Neuronal stem cell (in vitro differentiated cells): ENCODE data around the gene ANXA4.
A peak's percentile ranks its signal among the peaks of the same experiment; 100 is the strongest.
"Not testable (repeated sequence)": the region's sequence is repeated elsewhere in the genome, so short reads cannot be mapped to it uniquely, and the experiment has no call there.

Experiments used
- DNase-seq: peaks from one replicate; pipeline ENCODE4 v3.0.0-alpha.2; 2013; ENCODE audit warnings: low spot score
- H2AFZ ChIP-seq: one replicate; pipeline ENCODE4 v1.6.1; 2013; ENCODE audit warnings: mild to moderate bottlenecking, low read length, inconsistent platforms
- H2AK5ac ChIP-seq: 2 replicates; pipeline ENCODE4 v1.6.1; 2013; ENCODE audit warnings: low read depth, mild to moderate bottlenecking, inconsistent platforms, low read length, moderate library complexity, mixed read lengths
- H2BK120ac ChIP-seq: 2 replicates; pipeline ENCODE4 v1.6.1; 2013; ENCODE audit warnings: low read depth, mild to moderate bottlenecking, inconsistent platforms, low read length, moderate library complexity, mixed read lengths
- H2BK12ac ChIP-seq: one replicate; pipeline ENCODE4 v1.6.1; 2013; ENCODE audit warnings: low read length, inconsistent platforms
- H2BK15ac ChIP-seq: 2 replicates; pipeline ENCODE4 v1.6.1; 2013; ENCODE audit warnings: mild to moderate bottlenecking, low read length, inconsistent platforms, mixed read lengths
- H2BK5ac ChIP-seq: one replicate; pipeline ENCODE4 v1.6.1; 2013; ENCODE audit warnings: inconsistent platforms, mild to moderate bottlenecking, low read length, moderate library complexity
- H3K14ac ChIP-seq: one replicate; pipeline ENCODE4 v1.6.1; 2013; ENCODE audit warnings: low read length, inconsistent platforms
- H3K18ac ChIP-seq: 2 replicates; pipeline ENCODE4 v1.6.1; 2013; ENCODE audit warnings: low read length, inconsistent platforms
- H3K23ac ChIP-seq: 2 replicates; pipeline ENCODE4 v1.6.1; 2013; ENCODE audit warnings: low read depth, mild to moderate bottlenecking, mixed read lengths, low read length, inconsistent platforms; ENCODE audit not compliant: poor library complexity
- H3K27ac ChIP-seq: replicated peaks from 3 replicates; pipeline ENCODE4 v1.5.1; 2013; ENCODE audit warnings: low read length, inconsistent platforms
- H3K27me3 ChIP-seq, 3 experiments: 2 replicates each; pipeline ENCODE4 v1.6.1; 2013; ENCODE audit warnings: low read length in 3 of 3, mild to moderate bottlenecking in 2 of 3, inconsistent platforms in 1 of 3, low read depth in 1 of 3, mixed read lengths in 1 of 3, moderate library complexity in 1 of 3; ENCODE audit not compliant: control insufficient read depth in 3 of 3, insufficient read depth in 3 of 3
- H3K36me3 ChIP-seq, 2 donors: replicated peaks in 1 of 2; 2 replicates each; pipeline ENCODE4 v1.6.1; 2013; ENCODE audit warnings: low read length in 2 of 2; ENCODE audit not compliant: control insufficient read depth in 2 of 2, insufficient read depth in 2 of 2
- H3K4ac ChIP-seq: 2 replicates; pipeline ENCODE4 v1.6.1; 2013; ENCODE audit warnings: inconsistent platforms, mild to moderate bottlenecking, low read length, moderate library complexity
- H3K4me1 ChIP-seq, 2 donors: 1 replicate in 1 of 2; 2 replicates in 1 of 2; pipeline ENCODE4 v1.6.1; 2013; ENCODE audit warnings: low read length in 2 of 2, low read depth in 1 of 2; ENCODE audit not compliant: control insufficient read depth in 2 of 2, insufficient read depth in 1 of 2
- H3K4me2 ChIP-seq: one replicate; pipeline ENCODE4 v1.6.1; 2013; ENCODE audit warnings: mild to moderate bottlenecking, low read length, inconsistent platforms; ENCODE audit not compliant: insufficient read depth, poor library complexity, severe bottlenecking
- H3K4me3 ChIP-seq, 2 donors: 2 replicates each; pipeline ENCODE4 v1.5.1; 2013; ENCODE audit warnings: low read length in 2 of 2, mild to moderate bottlenecking in 2 of 2, inconsistent platforms in 1 of 2, moderate library complexity in 1 of 2
- H3K79me1 ChIP-seq: one replicate; pipeline ENCODE4 v1.6.1; 2013; ENCODE audit warnings: low read depth, mild to moderate bottlenecking, inconsistent platforms, low read length, moderate library complexity
- H3K9ac ChIP-seq: one replicate; pipeline ENCODE4 v1.6.1; 2013; ENCODE audit warnings: mild to moderate bottlenecking, low read depth, low read length, inconsistent platforms; ENCODE audit not compliant: poor library complexity
- H3K9me3 ChIP-seq, 2 donors: replicated peaks in 1 of 2; 2 replicates each; pipeline versions ENCODE3 to v1.6.1; 2013; ENCODE audit warnings: low read length in 2 of 2, mild to moderate bottlenecking in 2 of 2, inconsistent platforms in 1 of 2, low read depth in 1 of 2, mixed read lengths in 1 of 2, moderate library complexity in 1 of 2; ENCODE audit not compliant: control insufficient read depth in 2 of 2, insufficient read depth in 1 of 2
- H4K8ac ChIP-seq: one replicate; pipeline ENCODE4 v1.6.1; 2013; ENCODE audit warnings: low read depth, mild to moderate bottlenecking, inconsistent platforms, low read length, moderate library complexity
- H4K91ac ChIP-seq: one replicate; pipeline ENCODE4 v1.6.1; 2013; ENCODE audit warnings: low read length, low read depth, mild to moderate bottlenecking, inconsistent platforms; ENCODE audit not compliant: poor library complexity
- WGBS, 2 donors: extraction: QIAGEN DNeasy Blood & Tissue Kit; methylation state at CpG; one replicate each; pipeline ENCODE4 v1.1.7; 2013; ENCODE audit warnings: missing lambda C conversion rate in 2 of 2, mixed read lengths in 1 of 2; ENCODE audit not compliant: insufficient read length in 2 of 2, insufficient replicate concordance in 1 of 2; ENCODE audit errors: extremely low coverage in 2 of 2; 5-methylcytosine and 5-hydroxymethylcytosine counted together

ANXA4 gene

DNA sequence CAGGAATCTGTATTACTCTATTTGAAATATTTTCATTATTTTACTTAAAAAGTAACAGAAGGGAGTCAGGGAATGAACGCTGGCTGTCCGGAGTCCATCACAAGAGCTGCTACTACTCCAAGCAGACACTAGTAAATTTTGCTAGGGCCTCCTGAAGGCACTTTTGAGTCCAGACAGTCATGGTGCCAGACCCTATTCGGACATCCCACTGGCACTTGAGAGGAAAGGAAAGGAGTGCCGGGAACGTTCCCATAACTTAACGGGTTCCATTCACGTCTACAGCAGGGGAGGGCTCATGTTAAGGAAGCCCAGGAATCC, 87.0 kb downstream of the ANXA4 start:
- H2BK15ac ChIP-seq, result no peak overlapping the region
- H3K27ac ChIP-seq, result peak overlapping the region; percentile 88
- no peak for DNase-seq
- peak overlapping the region; percentile 98 for H2AFZ ChIP-seq
- H2BK5ac ChIP-seq, result peak overlapping the region; percentile 85
- H3K18ac ChIP-seq, result peak overlapping the region; percentile 91
- no peak overlapping the region for H3K4ac ChIP-seq
- peak overlapping the region; percentile 75 for H3K4me2 ChIP-seq
- no peaks in the 10 kb centered on the region for H3K9me3 ChIP-seq
- no peaks in the 10 kb centered on the region for H3K27me3 ChIP-seq
- H4K91ac ChIP-seq, result no peak overlapping the region
- no CpG with 5 or more reads among the region's 7 CpGs for WGBS, 2 donors
- H3K9ac ChIP-seq, result no peak overlapping the region
- peak overlapping the region; percentile 82 to 86 for H3K4me3 ChIP-seq
- H2BK120ac ChIP-seq, result no peak overlapping the region
- no peak overlapping the region for H3K14ac ChIP-seq
- peaks cover 8% of the 10 kb centered on the region for H3K79me1 ChIP-seq
- H3K36me3 ChIP-seq, result peaks cover 2 to 25% of the 10 kb centered on the region in 2 donors
- H2AK5ac ChIP-seq, result no peak overlapping the region
- no peak overlapping the region for H4K8ac ChIP-seq
- peak overlapping the region; percentile 98 for H3K23ac ChIP-seq
- peaks cover 2 to 5% of the 10 kb centered on the region in 2 donors for H3K4me1 ChIP-seq
- H2BK12ac ChIP-seq, result no peak overlapping the region

DNA sequence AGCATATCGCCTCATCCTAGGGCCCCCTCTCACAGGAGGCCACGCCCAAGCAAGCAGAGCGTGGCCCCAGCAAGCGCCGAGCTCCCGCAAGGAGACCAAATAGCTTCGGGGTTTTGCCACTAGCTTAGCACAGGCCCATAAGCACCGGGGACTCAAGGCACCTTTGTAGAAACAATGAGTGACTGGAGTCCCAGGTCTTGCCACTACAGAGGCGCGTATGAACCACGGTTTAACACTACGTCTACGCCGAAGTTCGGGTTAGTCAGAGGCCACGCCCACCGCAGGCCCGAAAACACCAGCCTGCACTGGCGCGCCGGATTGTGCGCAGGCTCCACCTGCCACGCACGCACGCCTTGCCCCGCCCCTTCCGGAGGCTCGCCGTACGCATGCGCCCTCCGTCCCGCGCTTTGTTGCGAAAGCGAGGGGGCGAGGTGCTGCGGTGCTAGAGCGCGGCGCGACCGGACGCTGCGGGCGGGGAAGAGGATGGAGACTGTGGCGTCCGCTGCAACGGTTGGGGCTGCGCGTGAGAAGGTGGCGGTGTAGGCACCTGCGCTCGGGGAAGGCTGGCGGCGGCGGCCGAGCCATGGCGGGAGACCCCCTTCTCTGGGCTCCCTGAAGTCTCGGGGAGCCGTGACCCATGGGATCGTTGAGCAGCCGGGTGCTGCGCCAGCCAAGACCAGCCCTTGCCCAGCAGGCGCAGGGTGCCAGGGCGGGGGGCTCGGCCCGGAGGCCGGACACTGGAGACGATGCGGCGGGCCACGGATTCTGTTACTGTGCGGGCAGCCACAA, 87.5 kb downstream of the ANXA4 start, which contains the start of gene GMCL1:
TSS of gene GMCL1 (plus strand) at position 405 of the 789 bp plus-strand sequence. CDS start at position 638, 233 bp downstream.
- Histone ChIP-seq H3K4me3 (peak within 1 kb of the TSS; percentile 86 to 95), H4K8ac (no peak within 1 kb of the TSS), H2BK120ac (no peak within 1 kb of the TSS), H3K27me3 (no peaks in the 10 kb centered on the region), H3K18ac (peak within 1 kb of the TSS; percentile 96), H2BK15ac (peak within 1 kb of the TSS; percentile 67), H3K4ac (peak within 1 kb of the TSS; percentile 84), H2AK5ac (no peak within 1 kb of the TSS), H3K9me3 (no peaks in the 10 kb centered on the region), H3K9ac (peak within 1 kb of the TSS; percentile 100), H3K27ac (peak within 1 kb of the TSS; percentile 88), H2BK5ac (peak within 1 kb of the TSS; percentile 85), H3K14ac (peak within 1 kb of the TSS; percentile 100), H2BK12ac (peak within 1 kb of the TSS; percentile 10), H3K79me1 (peaks cover 8% of the 10 kb centered on the region), H3K36me3 (peaks cover 2 to 27% of the 10 kb centered on the region in 2 donors), H2AFZ (peak within 1 kb of the TSS; percentile 98), H4K91ac (peak within 1 kb of the TSS; percentile 53), H3K4me2 (peak within 1 kb of the TSS; percentile 94), H3K4me1 (peaks cover 2 to 5% of the 10 kb centered on the region in 2 donors), H3K23ac (peak within 1 kb of the TSS; percentile 98)
- DNase-seq, result peak; percentile 97
- no CpG with 5 or more reads among the region's 74 CpGs for WGBS, 2 donors

- Histone ChIP-seq H3K23ac (peak overlapping the region; percentile 98), H3K9ac (peak overlapping the region; percentile 100), H3K36me3 (peaks cover 2 to 27% of the 10 kb centered on the region in 2 donors), H3K27me3 (no peaks in the 10 kb centered on the region), H3K9me3 (no peaks in the 10 kb centered on the region), H2BK5ac (peak overlapping the region; percentile 85), H4K8ac (no peak overlapping the region), H4K91ac (peak overlapping the region; percentile 53), H3K14ac (peak overlapping the region; percentile 100), H2AFZ (peak overlapping the region; percentile 98), H3K27ac (no peak overlapping the region), H2BK12ac (peak overlapping the region; percentile 10), H2AK5ac (no peak overlapping the region), H2BK15ac (peak overlapping the region; percentile 67), H3K4ac (no peak overlapping the region), H3K79me1 (peaks cover 8% of the 10 kb centered on the region), H3K4me1 (peaks cover 2 to 5% of the 10 kb centered on the region in 2 donors), H3K4me2 (peak overlapping the region; percentile 94), H3K4me3 (peak overlapping the region; percentile 86 to 95), H2BK120ac (no peak overlapping the region), H3K18ac (peak overlapping the region; percentile 96)
- DNase-seq, result no peak
- no CpG with 5 or more reads among the region's 45 CpGs for WGBS, 2 donors
Measured at GRCh38 chr2:69830045-69830905, 88.3 kb downstream of the ANXA4 start.

DNA sequence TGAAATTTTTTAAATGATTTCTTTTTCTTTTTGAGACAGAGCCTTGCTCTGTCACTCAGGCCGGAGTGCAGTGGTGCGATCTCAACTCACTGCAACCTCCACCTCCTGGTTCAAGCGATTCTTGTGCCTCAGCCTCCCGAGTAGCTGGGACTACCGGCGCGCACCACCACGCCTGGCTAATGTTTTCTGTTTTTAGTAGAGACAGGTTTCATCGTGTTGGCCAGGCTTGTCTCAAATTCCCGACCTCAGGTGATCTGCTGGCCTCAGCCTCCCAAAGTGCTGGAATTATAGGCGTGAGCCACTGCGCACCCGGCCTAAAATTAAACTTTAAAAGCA, 88.9 kb downstream of the ANXA4 start:
- not testable (repeated sequence) for H3K9me3 ChIP-seq, H3K18ac ChIP-seq, H3K9ac ChIP-seq, H2AFZ ChIP-seq, H2BK15ac ChIP-seq, H3K79me1 ChIP-seq, H3K4ac ChIP-seq, H2AK5ac ChIP-seq, H3K14ac ChIP-seq, H3K4me1 ChIP-seq, H4K8ac ChIP-seq, H3K27me3 ChIP-seq, DNase-seq, H3K23ac ChIP-seq, H3K27ac ChIP-seq, H2BK120ac ChIP-seq, H2BK5ac ChIP-seq, H2BK12ac ChIP-seq, H4K91ac ChIP-seq
- WGBS, 2 donors, result no CpG with 5 or more reads among the region's 13 CpGs
- Histone ChIP-seq H3K4me2 (peak overlapping the region; percentile 94), H3K36me3 (peaks cover 2 to 27% of the 10 kb centered on the region in 2 donors), H3K4me3 (peak overlapping the region; percentile 57 to 86)
